Measurements from ENCODE around the gene NUB1.

The NUB1 gene

GRCh38 chr7:151313857-151314256, 27.8 kb upstream of the NUB1 start:
- no peak for DNase-seq (ENCODE audit: low read depth)

- DNase-seq (ENCODE audit: low read depth), result no peak
Measured at GRCh38 chr7:151314401-151314800, 27.2 kb upstream of the NUB1 start.

GRCh38 chr7:151315038-151315655, 26.5 kb upstream of the NUB1 start:
- DNase-seq (ENCODE audit: low read depth), result peak; percentile 50

- DNase-seq (ENCODE audit: low read depth), result no peak
Measured at GRCh38 chr7:151316896-151317295, 24.7 kb upstream of the NUB1 start.

- no peak for DNase-seq (ENCODE audit: low read depth)
Measured at GRCh38 chr7:151317936-151318335, 23.7 kb upstream of the NUB1 start.

GRCh38 chr7:151319189-151319588, 22.4 kb upstream of the NUB1 start:
- DNase-seq (ENCODE audit: low read depth), result no peak

GRCh38 chr7:151320263-151320845, 21.3 kb upstream of the NUB1 start:
- no peak for DNase-seq (ENCODE audit: low read depth)

- DNase-seq (ENCODE audit: low read depth), result no peak
Measured at GRCh38 chr7:151321341-151321740, 20.3 kb upstream of the NUB1 start.

GRCh38 chr7:151322906-151323305, 18.7 kb upstream of the NUB1 start:
- no peak for DNase-seq (ENCODE audit: low read depth)

GRCh38 chr7:151327022-151327421, 14.6 kb upstream of the NUB1 start:
- no peak for DNase-seq (ENCODE audit: low read depth)

GRCh38 chr7:151327659-151328058, 14.0 kb upstream of the NUB1 start:
- no peak for DNase-seq (ENCODE audit: low read depth)

- no peak for DNase-seq (ENCODE audit: low read depth)
Measured at GRCh38 chr7:151330181-151330580, 11.4 kb upstream of the NUB1 start.

- DNase-seq (ENCODE audit: low read depth), result no peak
Measured at GRCh38 chr7:151330661-151331060, 11.0 kb upstream of the NUB1 start.

GRCh38 chr7:151334628-151335027, 7.0 kb upstream of the NUB1 start:
- DNase-seq (ENCODE audit: low read depth), result no peak

GRCh38 chr7:151336027-151336708, 5.4 kb upstream of the NUB1 start:
- DNase-seq (ENCODE audit: low read depth), result no peak

- no peak for DNase-seq (ENCODE audit: low read depth)
Measured at GRCh38 chr7:151337346-151337745, 4.3 kb upstream of the NUB1 start.

- no peak for DNase-seq (ENCODE audit: low read depth)
Measured at GRCh38 chr7:151338809-151339208, 2.8 kb upstream of the NUB1 start.

- no peak for DNase-seq (ENCODE audit: low read depth)
Measured at GRCh38 chr7:151339651-151340382, 1.8 kb upstream of the NUB1 start.

- no peak for DNase-seq (ENCODE audit: low read depth)
Measured at GRCh38 chr7:151340794-151341356, 737 bp upstream of the NUB1 start.

- no peak for DNase-seq (ENCODE audit: low read depth)
Measured at GRCh38 chr7:151342102-151342646, 562 bp downstream of the NUB1 start.

GRCh38 chr7:151342811-151343210, 1.2 kb downstream of the NUB1 start:
- DNase-seq (ENCODE audit: low read depth), result no peak

GRCh38 chr7:151343516-151343915, 1.9 kb downstream of the NUB1 start:
- no peak for DNase-seq (ENCODE audit: low read depth)

All from activated T-helper 1 cell treated with Interleukin-2 at 50 U/mL for 16 hours (primary cell).